OCI-LY7 (cell line): ENCODE measurements around the gene MRPS22. TPM values are rescaled to one million over a fixed set of nuclear protein-coding genes. Genes with fewer than 3 reads are reported as not detected.

Experiments used
- BruUV-seq: library from RNA; stranded (reverse); fragments of 400-500 nt; replicated peaks from 2 replicates; lab custom pipeline; 2021; lab: Mats Ljungman, UMichigan
- CTCF ChIA-PET: fragments of 300-600 bp; sonication (Branson Sonifier 250); formaldehyde crosslinking; loops from one replicate; lab custom pipeline; 2022; ENCODE audit warnings: antibody characterized with exemption; ENCODE audit not compliant: unreplicated experiment; lab: Charles Lee
- POLR2A ChIA-PET: fragments of 300-600 bp; sonication (Branson Sonifier 250); formaldehyde crosslinking; loops from one replicate; lab custom pipeline; 2022; ENCODE audit warnings: antibody characterized with exemption; lab: Charles Lee
- DNase-seq: peaks from one replicate; pipeline ENCODE4 v3.0.0-alpha.2; 2015; ENCODE audit warnings: low spot score
- H2AFZ ChIP-seq: fragments of 200-600 bp; sonication (generic), shearing (Covaris generic); 2 replicates; pipeline ENCODE4 v1.6.1; 2014; ENCODE audit warnings: mild to moderate bottlenecking, antibody characterized with exemption, low read length, moderate library complexity
- H3K27ac ChIP-seq: fragments of 200-600 bp; sonication (generic); 2 replicates; pipeline ENCODE4 v1.5.1; 2014; ENCODE audit warnings: mixed run types, low read depth, mild to moderate bottlenecking, moderate library complexity, low read length, inconsistent platforms; ENCODE audit not compliant: poor library complexity, severe bottlenecking
- H3K36me3 ChIP-seq: fragments of 200-600 bp; sonication (generic); 2 replicates; pipeline ENCODE4 v1.6.1; 2014; ENCODE audit warnings: mild to moderate bottlenecking, antibody characterized with exemption, low read length, moderate library complexity, mixed read lengths; ENCODE audit not compliant: insufficient read depth
- H3K4me1 ChIP-seq: fragments of 200-600 bp; sonication (generic); 2 replicates; pipeline ENCODE4 v1.5.1; 2014; ENCODE audit warnings: mild to moderate bottlenecking, low read length; ENCODE audit not compliant: insufficient read depth, poor library complexity, severe bottlenecking
- H3K4me2 ChIP-seq: fragments of 200-600 bp; sonication (generic); 2 replicates; pipeline ENCODE4 v1.6.1; 2014; ENCODE audit warnings: mild to moderate bottlenecking, low read length
- H3K4me3 ChIP-seq: fragments of 200-600 bp; sonication (generic); 2 replicates; pipeline ENCODE4 v1.5.1; 2014; ENCODE audit warnings: mild to moderate bottlenecking, low read depth, low read length; ENCODE audit not compliant: poor library complexity, severe bottlenecking
- H3K79me2 ChIP-seq: fragments of 200-600 bp; sonication (generic); 2 replicates; pipeline ENCODE4 v1.6.1; 2016; ENCODE audit warnings: low read depth, mild to moderate bottlenecking, low read length, moderate library complexity, mixed read lengths; ENCODE audit not compliant: insufficient read depth
- H3K9me2 ChIP-seq: fragments of 200-600 bp; sonication (generic); 2 replicates; pipeline ENCODE4 v1.6.1; 2016; ENCODE audit warnings: mild to moderate bottlenecking, low read length, mixed read lengths; ENCODE audit not compliant: insufficient read depth
- H3K9me3 ChIP-seq: fragments of 200-600 bp; sonication (generic); 2 replicates; pipeline ENCODE4 v1.6.1; 2014; ENCODE audit warnings: mild to moderate bottlenecking, mixed run types, low read length, mixed read lengths
- H4K20me1 ChIP-seq: fragments of 200-600 bp; sonication (generic); 2 replicates; pipeline ENCODE4 v1.6.1; 2014; ENCODE audit warnings: mild to moderate bottlenecking, antibody characterized with exemption, low read length, moderate library complexity, mixed read lengths; ENCODE audit not compliant: insufficient read depth
- EZH2phosphoT487 ChIP-seq: fragments of 200-600 bp; sonication (generic); IDR thresholded peaks from 2 replicates; pipeline ENCODE4 v1.6.1; 2018; ENCODE audit warnings: low read depth, borderline replicate concordance, mild to moderate bottlenecking, mixed run types, antibody characterized with exemption, low read length, moderate library complexity, mixed read lengths
- intact Hi-C: fragments of 100-400 bp; cut with micrococcal nuclease; formaldehyde crosslinking; loops from one replicate; pipeline ENCODE4 v1.10.0; 2022; ENCODE audit not compliant: unreplicated experiment
- total RNA-seq, 2 experiments: library from RNA; depleted of rRNA in 1 of 2; stranded (reverse); fragments of >200 nt in 1 of 2; shearing (Covaris generic) in 1 of 2; gene quantifications; 2 replicates each; pipeline ENCODE4 v1.2.3, GENCODE V29; 2014 to 2022
- TF ChIP-seq, protein P1 (sequence below): fragments of 200-600 bp; sonication (generic); conservative IDR thresholded peaks from 2 replicates; pipeline ENCODE4 v1.5.1; 2014; ENCODE audit warnings: mild to moderate bottlenecking, antibody characterized with exemption, low read length, moderate library complexity, mixed read lengths

Gene MRPS22
- total RNA-seq, 2 experiments from 2014 or later, result 54.9 to 61.4 TPM

DNA sequence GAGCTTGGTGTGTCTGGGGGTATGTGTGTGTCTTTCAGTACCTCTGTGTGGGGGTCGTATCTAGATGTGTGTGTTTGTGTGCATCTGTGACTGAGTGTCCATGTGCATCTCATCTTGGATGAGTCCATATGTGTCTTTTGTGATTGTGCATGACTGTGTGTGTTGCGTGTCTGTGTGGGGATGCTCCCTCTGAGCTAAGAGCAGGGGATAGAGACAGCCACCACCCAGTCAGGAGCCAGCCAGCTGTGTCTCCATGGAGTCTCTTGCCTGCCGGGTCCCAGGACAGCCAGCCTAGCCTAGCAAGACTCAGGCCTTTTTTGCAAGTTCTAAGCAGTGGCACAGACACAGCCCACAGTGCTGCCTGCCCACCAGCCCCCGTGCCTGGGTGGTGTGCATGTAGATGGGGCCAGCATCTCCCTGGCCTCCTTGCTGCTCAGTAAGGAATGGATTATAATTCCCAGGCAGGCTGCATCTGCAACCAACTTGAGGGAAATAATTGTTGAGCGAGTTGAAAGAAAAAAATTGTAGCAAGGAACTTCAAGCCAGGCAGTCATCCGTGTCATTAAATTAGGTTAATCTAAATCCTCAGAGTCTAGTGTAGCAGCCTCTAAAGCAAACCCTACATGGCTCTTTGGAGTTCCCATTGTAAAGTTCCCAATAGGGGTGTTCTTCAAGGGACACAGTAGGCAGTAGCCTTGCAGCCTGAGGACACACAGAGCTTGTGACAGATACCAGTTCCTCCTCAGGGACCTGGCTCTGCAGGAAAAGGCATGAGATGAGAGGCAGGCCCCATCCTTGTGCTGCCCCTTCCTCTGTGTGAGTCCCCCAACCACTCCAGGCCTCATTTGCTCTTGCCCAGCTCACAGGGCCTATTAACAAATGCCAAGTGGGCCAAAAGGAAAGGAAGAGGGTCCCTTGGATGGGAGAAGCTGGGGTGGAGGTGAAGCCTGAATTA lies 35.9 kb upstream of the MRPS22 start:
- Histone ChIP-seq H3K4me3 (no peak overlapping the region), H3K79me2 (no peaks in the 10 kb centered on the region), H3K27ac (no peak overlapping the region), H4K20me1 (no peaks in the 10 kb centered on the region), H3K4me2 (no peak overlapping the region), H2AFZ (no peak overlapping the region), H3K9me3 (no peaks in the 10 kb centered on the region), H3K36me3 (no peaks in the 10 kb centered on the region), H3K9me2 (no peaks in the 10 kb centered on the region), H3K4me1 (no peaks in the 10 kb centered on the region)
- ChIA-PET CTCF (no interaction called here), POLR2A (no interaction called here)
- intact Hi-C loops, result no loop called here
- DNase-seq, result no peak
- TF ChIP-seq EZH2phosphoT487, result no peak
- TF ChIP-seq, protein P1, sequence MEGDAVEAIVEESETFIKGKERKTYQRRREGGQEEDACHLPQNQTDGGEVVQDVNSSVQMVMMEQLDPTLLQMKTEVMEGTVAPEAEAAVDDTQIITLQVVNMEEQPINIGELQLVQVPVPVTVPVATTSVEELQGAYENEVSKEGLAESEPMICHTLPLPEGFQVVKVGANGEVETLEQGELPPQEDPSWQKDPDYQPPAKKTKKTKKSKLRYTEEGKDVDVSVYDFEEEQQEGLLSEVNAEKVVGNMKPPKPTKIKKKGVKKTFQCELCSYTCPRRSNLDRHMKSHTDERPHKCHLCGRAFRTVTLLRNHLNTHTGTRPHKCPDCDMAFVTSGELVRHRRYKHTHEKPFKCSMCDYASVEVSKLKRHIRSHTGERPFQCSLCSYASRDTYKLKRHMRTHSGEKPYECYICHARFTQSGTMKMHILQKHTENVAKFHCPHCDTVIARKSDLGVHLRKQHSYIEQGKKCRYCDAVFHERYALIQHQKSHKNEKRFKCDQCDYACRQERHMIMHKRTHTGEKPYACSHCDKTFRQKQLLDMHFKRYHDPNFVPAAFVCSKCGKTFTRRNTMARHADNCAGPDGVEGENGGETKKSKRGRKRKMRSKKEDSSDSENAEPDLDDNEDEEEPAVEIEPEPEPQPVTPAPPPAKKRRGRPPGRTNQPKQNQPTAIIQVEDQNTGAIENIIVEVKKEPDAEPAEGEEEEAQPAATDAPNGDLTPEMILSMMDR, result no peak
- BruUV-seq, result no TSS peak

DNA sequence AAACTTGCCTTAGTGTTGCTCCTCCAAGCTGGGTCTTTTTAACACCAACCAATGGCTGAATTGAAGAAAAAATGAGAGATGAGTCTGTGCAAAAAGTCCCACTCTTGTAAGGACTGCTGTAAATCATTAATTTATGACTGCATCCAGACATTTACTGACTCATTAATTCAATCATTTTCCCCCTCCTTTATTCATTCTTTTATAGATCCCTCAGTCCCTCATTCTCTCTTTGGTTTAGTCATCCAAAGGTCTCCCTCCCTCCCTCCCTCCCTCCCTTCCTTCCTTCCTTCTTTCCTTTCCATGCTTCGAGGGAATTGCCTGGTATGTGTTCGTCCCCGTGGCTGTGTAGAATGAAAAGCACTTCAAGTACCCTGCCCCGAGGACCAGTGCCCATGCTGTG lies 35.3 kb upstream of the MRPS22 start:
- no peak overlapping the region for H3K4me3 ChIP-seq
- CTCF ChIA-PET, result no interaction called here
- no peak overlapping the region for H3K27ac ChIP-seq
- BruUV-seq, result no TSS peak
- POLR2A ChIA-PET, result no interaction called here
- H3K9me2 ChIP-seq, result no peaks in the 10 kb centered on the region
- no peaks in the 10 kb centered on the region for H3K36me3 ChIP-seq
- no peak overlapping the region for H2AFZ ChIP-seq
- no peak overlapping the region for H3K4me2 ChIP-seq
- TF ChIP-seq, protein P1, result no peak
- TF ChIP-seq EZH2phosphoT487, result no peak
- H3K4me1 ChIP-seq, result no peaks in the 10 kb centered on the region
- H3K79me2 ChIP-seq, result no peaks in the 10 kb centered on the region
- intact Hi-C loops, result no loop called here
- H3K9me3 ChIP-seq, result no peaks in the 10 kb centered on the region
- H4K20me1 ChIP-seq, result no peaks in the 10 kb centered on the region
- DNase-seq, result no peak

DNA sequence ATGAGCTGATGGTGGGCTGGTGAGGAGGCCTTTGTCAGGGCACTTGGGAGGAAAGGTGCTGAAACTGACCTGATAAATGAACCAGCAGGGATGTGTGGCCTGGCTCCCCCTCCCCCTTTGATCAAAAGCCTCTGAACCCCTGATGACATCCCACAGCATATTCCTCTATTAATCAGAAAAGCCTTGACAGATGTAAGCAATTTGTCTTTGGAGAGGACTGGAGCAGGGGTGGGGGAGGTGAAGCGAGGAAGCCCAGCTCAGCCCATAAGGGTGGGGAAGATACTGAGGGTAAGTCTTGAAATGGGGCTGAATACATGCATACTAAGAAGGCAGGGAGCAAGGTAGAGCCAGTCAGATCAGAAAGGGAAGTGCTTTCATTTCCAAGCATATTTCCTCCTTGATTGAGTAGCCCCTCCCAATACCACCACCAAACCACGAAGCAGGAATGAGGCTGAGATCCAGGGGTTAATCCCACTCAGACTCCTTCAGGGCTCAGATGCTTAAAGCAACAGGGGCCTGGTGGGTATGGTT lies 34.7 kb upstream of the MRPS22 start:
- intact Hi-C loops, result no loop called here
- Histone ChIP-seq H3K27ac (no peak overlapping the region), H3K36me3 (no peaks in the 10 kb centered on the region), H2AFZ (no peak overlapping the region), H3K4me2 (no peak overlapping the region), H3K79me2 (no peaks in the 10 kb centered on the region), H3K4me3 (no peak overlapping the region), H4K20me1 (no peaks in the 10 kb centered on the region), H3K9me3 (no peaks in the 10 kb centered on the region), H3K9me2 (no peaks in the 10 kb centered on the region), H3K4me1 (no peaks in the 10 kb centered on the region)
- POLR2A ChIA-PET, result no interaction called here
- no peak for DNase-seq
- TF ChIP-seq EZH2phosphoT487, result no peak
- TF ChIP-seq, protein P1, result no peak
- CTCF ChIA-PET, result no interaction called here
- no TSS peak for BruUV-seq
